HAP-1 (cell line): ENCODE data around the gene ZNF213.
A peak's percentile ranks its signal among the peaks of the same experiment; 100 is the strongest.

Experiments
- DNase-seq, 2 experiments: peaks; one replicate each; pipeline ENCODE4 v3.0.0-alpha.2; 2016 to 2020; ENCODE audit warnings: low spot score in 2 of 2
- H3K27me3 ChIP-seq: fragments of 250-450 bp; sonication (Bioruptor Pico); 2 replicates; pipeline ENCODE4 v1.5.1; 2020; ENCODE audit warnings: low read depth, mild to moderate bottlenecking, moderate library complexity
- H3K36me3 ChIP-seq: fragments of 250-450 bp; sonication (Bioruptor Pico); replicated peaks from 2 replicates; pipeline ENCODE4 v1.5.1; 2020; ENCODE audit warnings: mild to moderate bottlenecking
- H3K4me1 ChIP-seq: fragments of 250-450 bp; sonication (Bioruptor Pico); 2 replicates; pipeline ENCODE4 v1.5.1; 2020; ENCODE audit warnings: mild to moderate bottlenecking
- H3K4me3 ChIP-seq: fragments of 250-450 bp; sonication (Bioruptor Pico); 2 replicates; pipeline ENCODE4 v1.5.1; 2020; ENCODE audit warnings: mild to moderate bottlenecking, moderate library complexity
- H3K9me3 ChIP-seq: fragments of 250-450 bp; sonication (Bioruptor Pico); 2 replicates; pipeline ENCODE4 v1.5.1; 2020; ENCODE audit warnings: mild to moderate bottlenecking, moderate library complexity
- in situ Hi-C: fragments of 300-500 bp; cut with MboI; formaldehyde crosslinking; loops from 3 replicates; pipeline ENCODE4 v1.14.3; 2020; ENCODE audit warnings: low sequenced_read_pairs, inconsistent platforms, mixed read lengths

Gene ZNF213

GRCh38 chr16:3144321-3144983 lies 9.6 kb downstream of the ZNF213 start:
- Histone ChIP-seq H3K4me3 (no peak overlapping the region), H3K36me3 (peaks cover 9% of the 10 kb centered on the region; the same call in 1 of the 2 replicates), H3K9me3 (no peaks in the 10 kb centered on the region), H3K27me3 (no peaks in the 10 kb centered on the region), H3K4me1 (no peaks in the 10 kb centered on the region; the same call in 1 of the 2 replicates)
- in situ Hi-C loops, result no loop called here
- no peak for DNase-seq

- no peak overlapping the region for H3K4me3 ChIP-seq
- in situ Hi-C loops, result loop anchor here (5.0 kb wide), 1 partner anchor 48 kb away; the partner anchor contains the start of gene ZSCAN10
- no peaks in the 10 kb centered on the region; the same call in 1 of the 2 replicates for H3K4me1 ChIP-seq
- H3K27me3 ChIP-seq, result no peaks in the 10 kb centered on the region
- H3K9me3 ChIP-seq, result no peaks in the 10 kb centered on the region
- DNase-seq, result no peak
- H3K36me3 ChIP-seq, result peaks cover 9% of the 10 kb centered on the region; the same call in 1 of the 2 replicates
Measured at GRCh38 chr16:3145151-3145550, 10.3 kb downstream of the ZNF213 start.

- Histone ChIP-seq H3K27me3 (no peaks in the 10 kb centered on the region), H3K9me3 (no peaks in the 10 kb centered on the region), H3K4me3 (no peak overlapping the region), H3K36me3 (peaks cover 9% of the 10 kb centered on the region; the same call in 1 of the 2 replicates), H3K4me1 (no peaks in the 10 kb centered on the region; the same call in 1 of the 2 replicates)
- in situ Hi-C loops, result loop anchor here (5.0 kb wide), 1 partner anchor 48 kb away; the partner anchor contains the start of gene ZSCAN10
- no peak for DNase-seq
Measured at GRCh38 chr16:3145660-3146059, 10.8 kb downstream of the ZNF213 start.

GRCh38 chr16:3147046-3147756 lies 12.4 kb downstream of the ZNF213 start:
- in situ Hi-C loops, result loop anchor here (5.0 kb wide), 1 partner anchor 50 kb away; the partner anchor contains the start of gene ZSCAN10
- no peak overlapping the region for H3K4me3 ChIP-seq
- H3K4me1 ChIP-seq, result no peaks in the 10 kb centered on the region; the same call in 1 of the 2 replicates
- H3K9me3 ChIP-seq, result no peaks in the 10 kb centered on the region
- DNase-seq, result no peak
- H3K27me3 ChIP-seq, result no peaks in the 10 kb centered on the region
- 0 out of 2 replicates have a peak, but pooled peaks cover 3% of the 10 kb centered on the region for H3K36me3 ChIP-seq

- DNase-seq, result no peak
- Histone ChIP-seq H3K4me1 (no peaks in the 10 kb centered on the region; the same call in 1 of the 2 replicates), H3K27me3 (no peaks in the 10 kb centered on the region), H3K4me3 (no peak overlapping the region), H3K9me3 (no peaks in the 10 kb centered on the region), H3K36me3 (no peaks in the 10 kb centered on the region)
- in situ Hi-C loops, result loop anchor here (5.0 kb wide), 1 partner anchor 50 kb away; the partner anchor contains the start of gene ZSCAN10
Measured at GRCh38 chr16:3147757-3148104, 12.9 kb downstream of the ZNF213 start.

- in situ Hi-C loops, result loop anchor here (5.0 kb wide), 1 partner anchor 51 kb away; the partner anchor contains the start of gene ZSCAN10
- H3K4me1 ChIP-seq, result peaks cover 2% of the 10 kb centered on the region; the same call in 1 of the 2 replicates
- H3K9me3 ChIP-seq, result no peaks in the 10 kb centered on the region
- H3K36me3 ChIP-seq, result no peaks in the 10 kb centered on the region
- DNase-seq, result no peak
- no peak overlapping the region; the same call in 1 of the 2 replicates for H3K4me3 ChIP-seq
- H3K27me3 ChIP-seq, result no peaks in the 10 kb centered on the region
Measured at GRCh38 chr16:3148256-3149192, 13.7 kb downstream of the ZNF213 start.

GRCh38 chr16:3149193-3149530 lies 14.3 kb downstream of the ZNF213 start:
- Histone ChIP-seq H3K4me1 (peaks cover 2% of the 10 kb centered on the region; the same call in 1 of the 2 replicates), H3K9me3 (no peaks in the 10 kb centered on the region), H3K27me3 (no peaks in the 10 kb centered on the region), H3K4me3 (peak overlapping the region; percentile 49), H3K36me3 (no peaks in the 10 kb centered on the region)
- DNase-seq, result peak in 1 of 2 experiments; percentile 8
- in situ Hi-C loops, result loop anchor here (5.0 kb wide), 1 partner anchor 52 kb away; the partner anchor contains the start of gene ZSCAN10

- no peaks in the 10 kb centered on the region for H3K36me3 ChIP-seq
- in situ Hi-C loops, result loop anchor here (5.0 kb wide), 1 partner anchor 52 kb away; the partner anchor contains the start of gene ZSCAN10
- H3K4me1 ChIP-seq, result peaks cover 2% of the 10 kb centered on the region; the same call in 1 of the 2 replicates
- peak overlapping the region; percentile 49 for H3K4me3 ChIP-seq
- DNase-seq, result peak; percentile 39 to 84
- no peaks in the 10 kb centered on the region for H3K27me3 ChIP-seq
- H3K9me3 ChIP-seq, result no peaks in the 10 kb centered on the region
Measured at GRCh38 chr16:3149630-3150345, 15.0 kb downstream of the ZNF213 start.

GRCh38 chr16:3150346-3151218 lies 15.8 kb downstream of the ZNF213 start:
- H3K4me1 ChIP-seq, result peaks cover 2% of the 10 kb centered on the region; the same call in 1 of the 2 replicates
- peak; percentile 97 for DNase-seq
- no peaks in the 10 kb centered on the region for H3K9me3 ChIP-seq
- H3K36me3 ChIP-seq, result no peaks in the 10 kb centered on the region
- in situ Hi-C loops, result no loop called here
- H3K4me3 ChIP-seq, result peak overlapping the region; percentile 49
- no peaks in the 10 kb centered on the region for H3K27me3 ChIP-seq

- H3K4me3 ChIP-seq, result peak overlapping the region; percentile 35
- no peaks in the 10 kb centered on the region for H3K36me3 ChIP-seq
- peaks cover 2% of the 10 kb centered on the region; the same call in 1 of the 2 replicates for H3K4me1 ChIP-seq
- H3K9me3 ChIP-seq, result no peaks in the 10 kb centered on the region
- DNase-seq, result no peak
- in situ Hi-C loops, result no loop called here
- H3K27me3 ChIP-seq, result no peaks in the 10 kb centered on the region
Measured at GRCh38 chr16:3152027-3152276, 17.1 kb downstream of the ZNF213 start.

GRCh38 chr16:3152277-3152990 lies 17.6 kb downstream of the ZNF213 start:
- peak; percentile 90 to 96 for DNase-seq
- H3K4me3 ChIP-seq, result peak overlapping the region; percentile 35
- H3K27me3 ChIP-seq, result no peaks in the 10 kb centered on the region
- H3K9me3 ChIP-seq, result no peaks in the 10 kb centered on the region
- in situ Hi-C loops, result no loop called here
- H3K4me1 ChIP-seq, result peaks cover 2% of the 10 kb centered on the region; the same call in 1 of the 2 replicates
- no peaks in the 10 kb centered on the region for H3K36me3 ChIP-seq
